ENCODE results near the gene SOCS4. TPM values are rescaled to one million over a fixed set of nuclear protein-coding genes. Genes with fewer than 3 reads are reported as not detected.

SOCS4 gene
- 23.7 TPM for total RNA-seq (ENCODE audit: unreplicated experiment)
- long read RNA-seq, full-length matches to known transcripts: 2 of 3 reads
- long read RNA-seq, partial matches to known transcripts: 0 of 3 reads
- long read RNA-seq, other reads (novel, unspliced or antisense): 1 of 3 reads

- Mint-ChIP-seq H3K4me1 (ENCODE audit: unreplicated experiment) (peaks cover 45% of the 10 kb centered on the region), H3K27ac (ENCODE audit: unreplicated experiment) (peak within 1 kb of the TSS; percentile 91)
Observed at GRCh38 chr14:55026793-55027561, at the start of gene SOCS4, which contains the start of gene WDHD1. Gene SOCS4 (plus strand): TSS chr14:55027236. CDS start chr14:55043042, 15,806 bp downstream. Gene WDHD1 (minus strand): TSS chr14:55027099. CDS start chr14:55026787, 312 bp downstream.

GRCh38 chr14:54979039-54979438 lies 48.0 kb upstream of the SOCS4 start:
- TF ChIP-seq CTCF (IDR thresholded peaks at IDR 0.05; ENCODE audit: unreplicated experiment): no peak
- Mint-ChIP-seq H3K27me3 (ENCODE audit: unreplicated experiment) (peaks cover 2% of the 10 kb centered on the region), H3K36me3 (ENCODE audit: low read depth, unreplicated experiment) (no peaks in the 10 kb centered on the region), H3K9me3 (ENCODE audit: unreplicated experiment) (no peaks in the 10 kb centered on the region), H3K27ac (ENCODE audit: unreplicated experiment) (no peak overlapping the region), H3K4me3 (ENCODE audit: unreplicated experiment) (no peak overlapping the region), H3K4me1 (ENCODE audit: unreplicated experiment) (no peaks in the 10 kb centered on the region)
- no peak for DNase-seq (ENCODE audit: low spot score)

More at GRCh38 chr14:55026793-55027561, at the start of gene SOCS4, which contains the start of gene WDHD1:
- DNase-seq (ENCODE audit: low spot score): peak; percentile 97
- no peak for TF ChIP-seq CTCF (IDR thresholded peaks at IDR 0.05; ENCODE audit: unreplicated experiment)
- Mint-ChIP-seq H3K36me3 (ENCODE audit: low read depth, unreplicated experiment) (no peaks in the 10 kb centered on the region), H3K9me3 (ENCODE audit: unreplicated experiment) (no peaks in the 10 kb centered on the region), H3K4me3 (ENCODE audit: unreplicated experiment) (peak within 1 kb of the TSS; percentile 90), H3K27me3 (ENCODE audit: unreplicated experiment) (no peaks in the 10 kb centered on the region)

- Mint-ChIP-seq H3K9me3 (ENCODE audit: unreplicated experiment) (no peaks in the 10 kb centered on the region), H3K36me3 (ENCODE audit: low read depth, unreplicated experiment) (peaks cover 13% of the 10 kb centered on the region), H3K4me1 (ENCODE audit: unreplicated experiment) (no peaks in the 10 kb centered on the region), H3K4me3 (ENCODE audit: unreplicated experiment) (no peak overlapping the region), H3K27me3 (ENCODE audit: unreplicated experiment) (peaks cover 2% of the 10 kb centered on the region), H3K27ac (ENCODE audit: unreplicated experiment) (no peak overlapping the region)
- TF ChIP-seq CTCF (IDR thresholded peaks at IDR 0.05; ENCODE audit: unreplicated experiment): peak; percentile 73
- DNase-seq (ENCODE audit: low spot score): no peak
Observed at GRCh38 chr14:54981698-54982097, 45.3 kb upstream of the SOCS4 start.

GRCh38 chr14:54985156-54985555 lies 41.9 kb upstream of the SOCS4 start:
- Mint-ChIP-seq H3K4me1 (ENCODE audit: unreplicated experiment) (no peaks in the 10 kb centered on the region), H3K4me3 (ENCODE audit: unreplicated experiment) (no peak overlapping the region), H3K9me3 (ENCODE audit: unreplicated experiment) (no peaks in the 10 kb centered on the region), H3K36me3 (ENCODE audit: low read depth, unreplicated experiment) (peaks cover 13% of the 10 kb centered on the region), H3K27ac (ENCODE audit: unreplicated experiment) (no peak overlapping the region), H3K27me3 (ENCODE audit: unreplicated experiment) (peaks cover 2% of the 10 kb centered on the region)
- DNase-seq (ENCODE audit: low spot score): no peak
- no peak for TF ChIP-seq CTCF (IDR thresholded peaks at IDR 0.05; ENCODE audit: unreplicated experiment)

- no peak for TF ChIP-seq CTCF (IDR thresholded peaks at IDR 0.05; ENCODE audit: unreplicated experiment)
- no peak for DNase-seq (ENCODE audit: low spot score)
- Mint-ChIP-seq H3K9me3 (ENCODE audit: unreplicated experiment) (no peaks in the 10 kb centered on the region), H3K36me3 (ENCODE audit: low read depth, unreplicated experiment) (no peaks in the 10 kb centered on the region), H3K27me3 (ENCODE audit: unreplicated experiment) (no peaks in the 10 kb centered on the region), H3K4me1 (ENCODE audit: unreplicated experiment) (peaks cover 4% of the 10 kb centered on the region), H3K27ac (ENCODE audit: unreplicated experiment) (no peak overlapping the region), H3K4me3 (ENCODE audit: unreplicated experiment) (no peak overlapping the region)
Observed at GRCh38 chr14:55000381-55000780, 26.7 kb upstream of the SOCS4 start.
